ENCODE data around the gene RCAN3.
"Not testable (repeated sequence)": the region's sequence is repeated elsewhere in the genome, so short reads cannot be mapped to it uniquely, and the experiment has no call there.

Gene RCAN3

GRCh38 chr1:24502709-24503058 is at the start of gene RCAN3:
Gene RCAN3 (plus strand): TSS chr1:24502836. CDS start chr1:24514373, 11,537 bp downstream.
- DNase-seq, result peak; percentile 87 to 90

DNA sequence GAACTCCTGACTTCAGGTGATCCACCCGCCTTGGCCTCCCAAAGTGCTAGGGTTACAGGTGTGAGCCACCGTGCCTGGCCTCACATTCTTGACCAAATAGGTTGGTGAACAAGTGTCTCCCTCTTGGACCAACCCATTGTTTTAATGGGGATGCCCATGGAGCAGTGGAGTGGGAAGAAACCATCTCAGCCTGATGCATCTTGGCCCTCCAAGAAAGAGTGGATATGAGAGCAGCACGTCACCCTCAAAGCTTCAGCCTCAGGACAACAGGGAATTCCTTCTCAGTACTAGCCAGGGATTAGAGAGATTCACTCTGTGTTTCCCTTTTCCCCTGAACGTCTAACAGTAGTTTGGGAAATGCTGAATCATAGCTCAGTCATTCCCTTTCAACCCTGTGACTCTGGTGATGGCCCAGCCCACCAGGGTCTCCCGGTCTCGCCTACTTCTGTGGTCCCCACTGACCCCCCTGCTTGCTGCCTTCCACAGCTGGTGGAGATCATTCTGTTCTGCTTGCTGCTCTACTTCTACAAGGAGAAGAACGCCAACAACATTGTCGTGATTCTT is 49.6 kb upstream of the RCAN3 start:
- DNase-seq, result no peak

DNA sequence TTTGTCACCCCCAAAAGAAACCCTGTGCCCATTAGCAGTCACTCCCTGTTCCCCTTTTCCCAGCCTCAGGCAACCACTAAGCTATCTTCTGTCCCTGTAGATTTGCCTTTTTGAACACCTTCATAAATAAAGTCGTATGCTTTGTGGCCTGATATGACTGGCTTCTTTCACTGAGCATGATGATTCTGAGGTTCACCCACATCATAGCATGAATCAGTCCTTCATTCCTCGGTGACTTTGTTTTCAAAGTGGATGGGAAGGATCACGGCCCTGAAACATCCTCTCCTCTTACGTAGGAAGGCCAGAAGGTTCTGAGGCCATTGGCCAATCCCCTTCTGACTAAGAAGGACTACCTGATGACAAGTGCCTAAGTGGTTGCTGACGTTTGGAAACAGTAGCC is 48.0 kb upstream of the RCAN3 start:
- DNase-seq, result peak in 1 of 2 donors; percentile 31

DNA sequence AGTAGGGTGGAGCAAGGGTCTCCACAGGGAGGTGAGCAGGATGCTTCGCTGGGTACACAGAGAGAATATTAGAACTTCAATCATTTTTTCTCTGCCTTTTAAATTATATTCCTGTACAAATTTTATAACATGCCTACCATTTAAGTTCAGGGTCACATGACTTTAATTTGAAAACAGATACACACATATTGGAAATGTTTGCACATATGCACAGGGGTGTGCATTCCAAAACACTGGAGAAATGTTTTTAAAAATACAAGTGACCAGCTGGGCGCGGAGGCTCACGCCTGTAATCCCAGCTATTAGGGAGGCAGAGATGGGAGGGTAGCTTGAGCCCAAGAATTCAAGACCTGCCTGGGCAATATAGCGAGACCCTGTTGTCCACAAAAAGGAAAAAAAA is 47.4 kb upstream of the RCAN3 start:
- DNase-seq, result no peak

DNA sequence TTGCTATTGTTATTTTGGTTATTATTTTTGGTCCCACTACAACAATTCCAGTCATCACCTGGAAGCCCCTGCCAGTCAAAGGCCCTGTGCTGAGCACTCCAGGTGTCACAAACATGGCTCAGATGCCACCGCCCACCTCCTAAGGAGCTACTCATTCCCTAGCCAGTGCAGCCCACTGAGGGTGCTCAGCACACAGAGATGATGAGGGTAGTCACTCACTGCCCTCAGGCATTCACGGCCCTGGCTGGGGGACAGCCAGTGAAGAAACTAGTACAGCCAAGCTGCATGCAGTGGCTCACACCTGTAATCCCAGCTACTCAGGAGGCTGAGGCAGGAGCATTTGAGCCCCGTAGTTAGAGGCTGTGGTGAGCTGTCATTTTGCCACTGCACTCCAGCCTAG is 44.8 kb upstream of the RCAN3 start:
- no peak for DNase-seq

DNA sequence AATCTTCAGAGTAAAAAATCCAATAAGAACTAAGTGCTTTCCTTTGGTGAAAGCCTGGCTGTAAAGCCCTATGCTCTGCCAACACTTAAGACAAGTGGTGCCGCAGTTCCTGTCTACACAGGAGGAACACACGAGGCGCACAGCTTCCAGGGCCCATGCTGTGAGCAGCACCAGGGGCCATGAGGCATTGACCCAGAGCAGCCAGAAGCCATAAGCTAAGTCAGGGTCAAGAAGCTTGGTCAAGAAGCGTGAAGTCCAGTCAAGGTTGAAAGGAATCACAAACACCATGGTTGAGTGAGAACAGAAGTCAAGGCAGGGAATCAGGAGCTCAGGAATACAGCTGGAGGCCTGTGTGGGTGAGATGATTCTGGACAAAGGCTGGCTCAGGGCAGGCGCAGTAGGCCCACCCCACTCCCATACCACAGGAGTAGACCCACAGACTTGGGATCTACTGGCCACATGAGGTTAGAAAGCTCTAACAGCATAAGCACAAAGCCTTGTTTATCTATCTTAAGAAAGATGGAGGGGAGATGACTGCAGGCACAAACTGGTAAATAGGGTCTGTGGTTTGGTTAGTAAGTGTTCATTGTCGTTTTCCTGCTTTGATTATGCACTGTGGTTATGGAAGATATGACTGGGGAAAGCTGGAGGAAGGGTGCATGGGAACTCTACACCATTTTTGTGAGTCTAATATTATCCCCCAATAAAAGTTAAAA is 42.9 kb upstream of the RCAN3 start:
- no peak for DNase-seq

- not testable (repeated sequence) for DNase-seq
These were observed 40.5 kb upstream of the RCAN3 start for GRCh38 chr1:24462128-24462527.

DNA sequence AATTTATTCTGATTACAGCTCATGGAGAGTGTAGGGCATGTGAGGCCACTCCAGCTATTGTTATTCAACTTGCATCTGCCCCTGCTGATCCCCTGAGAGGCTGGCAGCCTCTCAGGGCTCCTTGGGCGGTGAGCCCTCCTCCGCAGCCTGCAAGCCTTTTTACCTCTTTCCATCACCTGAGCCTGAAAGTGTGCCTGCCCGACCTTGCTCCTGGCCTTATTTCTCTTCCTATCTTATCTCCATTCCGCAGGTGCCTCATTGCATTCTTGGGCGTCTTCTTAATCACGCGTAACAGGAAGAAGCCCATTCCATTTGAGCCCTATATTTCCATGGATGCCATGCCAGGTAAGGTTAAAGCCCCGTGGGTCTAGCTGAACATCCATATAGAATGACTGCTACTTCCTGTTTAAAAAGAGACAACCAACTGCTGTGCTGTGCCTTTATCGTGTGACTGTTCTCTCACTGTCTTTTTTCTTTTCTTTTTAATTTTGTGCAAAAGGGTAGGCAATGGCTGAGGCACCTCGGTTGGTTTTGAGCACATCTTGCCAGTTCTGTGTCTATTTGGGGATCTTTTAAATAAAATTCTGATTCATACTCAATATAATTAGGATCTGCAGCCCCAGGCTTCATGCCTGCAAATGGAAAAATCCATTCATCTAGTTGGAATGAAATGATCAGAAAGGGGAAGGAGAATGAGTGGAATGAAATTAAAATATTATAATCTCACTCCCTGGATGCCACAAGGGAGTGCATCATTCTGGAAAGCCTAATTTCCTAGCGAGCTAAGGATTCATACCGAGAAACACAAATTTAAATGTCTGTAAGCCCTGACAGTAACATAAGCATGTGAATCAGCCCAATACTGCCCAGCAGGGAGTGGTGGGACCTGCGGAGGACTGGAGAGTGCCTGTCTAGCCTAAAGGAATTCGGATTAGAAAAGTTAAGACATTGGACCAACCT is 38.6 kb upstream of the RCAN3 start:
- DNase-seq, result no peak

- DNase-seq, result no peak
These were observed 37.5 kb upstream of the RCAN3 start for GRCh38 chr1:24465099-24465498.

GRCh38 chr1:24465638-24466037 is 37.0 kb upstream of the RCAN3 start:
- DNase-seq, result no peak

GRCh38 chr1:24468685-24469316 is 33.8 kb upstream of the RCAN3 start:
- no peak for DNase-seq

DNA sequence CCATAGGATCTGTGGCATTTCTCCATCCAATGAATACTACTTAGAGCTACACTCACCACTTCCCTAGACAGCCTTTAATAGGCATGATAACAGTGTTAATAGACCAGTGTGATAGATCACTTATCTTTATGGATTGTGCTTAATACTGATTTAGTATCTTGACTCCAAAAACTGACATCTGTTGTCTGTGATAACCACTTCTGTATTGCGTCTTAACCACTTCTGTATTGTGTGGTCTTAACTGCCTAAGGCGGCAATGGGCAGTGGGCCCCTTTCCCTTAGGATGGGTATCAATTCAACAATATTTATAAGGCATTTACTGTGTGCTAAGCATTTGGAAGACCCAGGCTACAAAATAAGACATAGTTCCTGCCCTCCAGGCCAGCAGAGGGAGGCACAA is 32.0 kb upstream of the RCAN3 start:
- DNase-seq, result no peak

GRCh38 chr1:24472527-24473251 is 29.9 kb upstream of the RCAN3 start:
- DNase-seq, result no peak

DNA sequence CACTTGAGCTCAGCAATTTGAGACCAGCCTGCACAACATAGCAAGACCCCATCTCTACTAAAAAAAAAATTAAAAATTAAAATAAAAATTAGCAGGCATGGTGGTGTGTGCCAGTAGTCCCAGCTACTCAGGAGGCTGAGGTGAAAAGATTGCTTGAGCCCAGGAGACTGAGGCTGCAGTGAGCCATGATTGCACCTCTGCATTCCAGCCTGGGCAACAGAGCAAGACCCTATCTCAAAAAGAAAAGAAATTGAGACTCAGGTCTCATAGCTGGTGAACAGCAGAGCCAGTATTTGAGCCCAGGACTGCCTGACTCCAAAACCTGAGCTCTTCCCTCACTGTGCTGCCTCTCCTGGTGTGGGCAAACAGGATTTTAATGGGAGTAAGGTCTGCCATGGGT is 28.4 kb upstream of the RCAN3 start:
- DNase-seq, result no peak

GRCh38 chr1:24475700-24476099 is 26.9 kb upstream of the RCAN3 start:
- no peak for DNase-seq

GRCh38 chr1:24476571-24476970 is 26.1 kb upstream of the RCAN3 start:
- DNase-seq, result no peak

GRCh38 chr1:24477309-24477708 is 25.3 kb upstream of the RCAN3 start:
- no peak for DNase-seq

GRCh38 chr1:24481101-24481500 is 21.5 kb upstream of the RCAN3 start:
- peak; percentile 83 to 85 for DNase-seq

DNA sequence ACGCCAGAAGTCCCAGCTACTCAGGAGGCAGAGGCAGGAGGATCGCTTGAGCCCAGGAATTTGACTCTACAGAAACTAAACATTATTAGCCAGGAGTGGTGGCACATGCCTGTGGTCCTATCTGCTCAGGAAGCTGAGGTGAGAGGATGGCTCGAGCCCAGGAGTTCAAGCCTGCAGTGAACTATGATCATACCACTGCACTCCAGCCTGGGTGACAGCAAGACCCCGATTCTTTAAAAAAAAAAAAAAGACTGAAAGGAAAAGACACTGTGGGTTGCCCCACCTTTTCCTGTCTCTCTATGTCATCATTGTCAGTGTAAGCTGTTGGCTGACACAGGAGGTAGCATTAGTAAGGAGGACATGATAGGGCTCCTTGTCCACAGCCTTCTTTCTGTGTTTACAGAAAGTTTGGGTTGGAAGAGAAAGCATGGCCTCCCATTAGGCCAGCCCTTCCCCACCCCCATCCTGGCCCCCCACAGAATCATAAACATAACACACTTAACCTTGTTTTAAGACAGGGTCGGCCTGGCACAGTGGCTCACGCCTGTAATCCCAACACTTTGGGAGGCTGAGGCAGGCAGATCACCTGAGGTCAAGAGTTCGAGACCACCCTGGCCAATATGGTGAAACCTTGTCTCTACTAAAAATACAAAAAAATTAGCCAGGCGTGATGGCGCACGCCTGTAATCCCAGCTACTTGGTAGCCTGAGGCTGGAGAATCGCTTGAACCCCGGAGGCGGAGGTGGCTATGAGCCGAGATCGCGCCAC is 20.6 kb upstream of the RCAN3 start:
- no peak for DNase-seq

- no peak for DNase-seq
These were observed 19.2 kb upstream of the RCAN3 start for GRCh38 chr1:24483441-24483840.

GRCh38 chr1:24484199-24484598 is 18.4 kb upstream of the RCAN3 start:
- DNase-seq, result no peak

Measured in inflammatory macrophage treated with lipopolysaccharide for 1 hour (primary cell).